Endothelial cell of umbilical vein (primary cell): ENCODE results near the gene ZNF143. TPM values are rescaled to one million over a fixed set of nuclear protein-coding genes. Genes with fewer than 3 reads are reported as not detected.

Experiments used
- BruUV-seq: library from RNA; stranded (reverse); fragments of 400-500 nt; replicated peaks from 2 replicates; lab custom pipeline; 2021; lab: Mats Ljungman, UMichigan
- CTCF ChIA-PET: fragments of 300-600, 350-600 bp; sonication (Branson Sonifier 250); formaldehyde crosslinking; loops from one replicate; lab custom pipeline; 2021; ENCODE audit warnings: antibody characterized with exemption, inconsistent platforms; lab: Charles Lee
- POLR2A ChIA-PET: fragments of 300-600, 350-600 bp; sonication (Branson Sonifier 250); formaldehyde crosslinking; loops from one replicate; lab custom pipeline; 2021; ENCODE audit warnings: antibody characterized with exemption, inconsistent platforms; lab: Charles Lee
- DNase-seq: peaks from one replicate; pipeline ENCODE4 v3.0.0-alpha.2; 2011; ENCODE audit warnings: low read depth, low spot score
- FAIRE-seq: peaks from 2 replicates; lab custom pipeline; 2011; peaks lifted over from hg19 to GRCh38; lab: Jason Lieb, UNC
- H2AFZ ChIP-seq: 2 replicates; pipeline ENCODE4 v1.6.0; 2012; ENCODE audit warnings: low read depth, low read length, control low read depth, inconsistent platforms
- H3K27ac ChIP-seq: 2 replicates; pipeline ENCODE4 v1.5.1; 2011; ENCODE audit warnings: low read depth, mild to moderate bottlenecking, control low read depth, low read length, moderate library complexity; ENCODE audit not compliant: insufficient read depth
- H3K27me3 ChIP-seq, 2 experiments: 2 replicates each; pipeline versions ENCODE4 v1.6.0 to v1.6.1; 2011; ENCODE audit warnings: low read length in 2 of 2, mixed read lengths in 1 of 2; ENCODE audit not compliant: control insufficient read depth in 2 of 2, insufficient read depth in 2 of 2
- H3K36me3 ChIP-seq, 2 experiments: 2 replicates in 1 of 2; 3 replicates in 1 of 2; pipeline ENCODE4 v1.5.1; 2011; ENCODE audit warnings: low read length in 2 of 2, mild to moderate bottlenecking in 1 of 2, moderate library complexity in 1 of 2; ENCODE audit not compliant: control insufficient read depth in 2 of 2, insufficient read depth in 2 of 2; ENCODE audit errors: extremely low read depth in 1 of 2
- H3K4me1 ChIP-seq: 3 replicates; pipeline ENCODE4 v1.5.1; 2011; ENCODE audit warnings: mild to moderate bottlenecking, low read length; ENCODE audit not compliant: control insufficient read depth, insufficient read depth; ENCODE audit errors: extremely low read depth
- H3K4me2 ChIP-seq: 2 replicates; pipeline ENCODE4 v1.6.1; 2011; ENCODE audit warnings: low read length, control low read depth, mixed read lengths; ENCODE audit not compliant: insufficient read depth
- H3K4me3 ChIP-seq, 3 experiments: fragments of 200-600 bp in 1 of 3; sonication (generic), shearing (Covaris generic) in 1 of 3; replicated peaks in 1 of 3; 2 replicates each; pipeline ENCODE4 v1.5.1; 2011 to 2016; ENCODE audit warnings: control low read depth in 3 of 3, low read length in 3 of 3, mild to moderate bottlenecking in 2 of 3, inconsistent platforms in 1 of 3, low read depth in 1 of 3, moderate library complexity in 1 of 3; ENCODE audit not compliant: insufficient read depth in 1 of 3
- H3K79me2 ChIP-seq: 2 replicates; pipeline ENCODE4 v1.6.0; 2012; ENCODE audit warnings: low read length, inconsistent platforms; ENCODE audit not compliant: control insufficient read depth, insufficient read depth
- H3K9ac ChIP-seq: replicated peaks from 2 replicates; pipeline ENCODE3; 2011; ENCODE audit warnings: low read length, control low read depth; ENCODE audit not compliant: insufficient read depth; ENCODE audit errors: extremely low read depth
- H3K9me1 ChIP-seq: replicated peaks from 3 replicates; pipeline ENCODE4 v1.6.0; 2011; ENCODE audit warnings: mild to moderate bottlenecking, low read length; ENCODE audit not compliant: control insufficient read depth, insufficient read depth; ENCODE audit errors: extremely low read depth
- H3K9me3 ChIP-seq: replicated peaks from 2 replicates; pipeline ENCODE4 v1.5.1; 2012; ENCODE audit warnings: low read length, inconsistent platforms; ENCODE audit not compliant: control insufficient read depth, insufficient read depth
- H4K20me1 ChIP-seq: replicated peaks from 2 replicates; pipeline ENCODE3; 2011; ENCODE audit warnings: mild to moderate bottlenecking, low read length; ENCODE audit not compliant: control insufficient read depth, insufficient read depth; ENCODE audit errors: extremely low read depth
- EZH2 ChIP-seq: IDR thresholded peaks from 2 replicates; pipeline ENCODE4 v1.6.1; 2012; ENCODE audit warnings: borderline replicate concordance, low read depth, mild to moderate bottlenecking, moderate library complexity, low read length, inconsistent platforms; ENCODE audit not compliant: severe bottlenecking
- FOS ChIP-seq: IDR thresholded peaks from 2 replicates; pipeline ENCODE4 v1.6.1; 2011; ENCODE audit warnings: mild to moderate bottlenecking, low read length, moderate library complexity, borderline replicate concordance; ENCODE audit not compliant: insufficient read depth
- GATA2 ChIP-seq: IDR thresholded peaks from 2 replicates; pipeline ENCODE4 v1.7.0; 2011; ENCODE audit warnings: low read depth, mild to moderate bottlenecking, moderate library complexity, mixed read lengths, low read length; ENCODE audit not compliant: insufficient read length, insufficient read depth
- JUN ChIP-seq: IDR thresholded peaks from 2 replicates; pipeline ENCODE4 v1.6.1; 2011; ENCODE audit warnings: borderline replicate concordance, low read depth; ENCODE audit not compliant: insufficient read length, insufficient read depth
- MYC ChIP-seq: IDR thresholded peaks from one replicate; pipeline ENCODE4 v1.6.1; 2011; ENCODE audit warnings: mild to moderate bottlenecking, low read depth, low read length
- POLR2A ChIP-seq: IDR thresholded peaks from 2 replicates; pipeline ENCODE4 v1.6.1; 2012; ENCODE audit warnings: low read depth, mild to moderate bottlenecking, control low read depth, low read length
- POLR2AphosphoS5 ChIP-seq: IDR thresholded peaks from 2 replicates; pipeline ENCODE4 v1.6.1; 2012; ENCODE audit warnings: low read depth, mild to moderate bottlenecking, control low read depth, low read length, moderate library complexity; ENCODE audit not compliant: insufficient read depth
- dilution Hi-C: fragments of 300-500 bp; cut with MboI; formaldehyde crosslinking; loops from one replicate; pipeline ENCODE4 v1.15.0; 2019; ENCODE audit warnings: low sequenced_read_pairs; ENCODE audit not compliant: extremely low pct_ligation_motif_present
- intact Hi-C: fragments of 100-400 bp; cut with micrococcal nuclease; formaldehyde crosslinking; loops from one replicate; pipeline ENCODE4 v1.10.0; 2022
- polyA plus RNA-seq, 4 experiments: library from polyadenylated mRNA; depleted of rRNA in 3 of 4; stranded (reverse) in 3 of 4; unstranded in 1 of 4; fragments of >200 nt; gene quantifications; 2 replicates each; pipeline versions ENCODE4 v1.2.1 to v1.2.3, GENCODE V29; 2011 to 2012; ENCODE audit warnings: missing spikeins in 1 of 4
- total RNA-seq: library from RNA; stranded (reverse); gene quantifications from 2 replicates; pipeline ENCODE4 v1.2.3, GENCODE V29; 2021
- TF ChIP-seq, protein P1 (sequence below), 2 donors: IDR thresholded peaks; 1 replicate in 1 of 2; 2 replicates in 1 of 2; pipeline ENCODE4 v1.5.1; 2011; ENCODE audit warnings: low read length in 2 of 2, mild to moderate bottlenecking in 2 of 2, moderate library complexity in 2 of 2, control low read depth in 1 of 2, inconsistent platforms in 1 of 2, low read depth in 1 of 2; ENCODE audit not compliant: insufficient read depth in 1 of 2; ENCODE audit errors: extremely low read depth in 1 of 2
- TF ChIP-seq, protein P2 (sequence below): IDR thresholded peaks from 2 replicates; pipeline ENCODE4 v1.6.1; 2011; ENCODE audit not compliant: insufficient read depth, insufficient read length

The ZNF143 gene
- total and polyA plus RNA-seq, 2 donors (not counting 3 experiments of a cell fraction or from before 2014, with no cell fraction given) = 19.0 to 29.8 TPM

- no peak overlapping the region for H2AFZ ChIP-seq
- peaks cover 15% of the 10 kb centered on the region for H3K4me1 ChIP-seq
- H3K4me2 ChIP-seq = peak overlapping the region; percentile 100
- H3K9ac ChIP-seq = peak overlapping the region; percentile 88
- H3K36me3 ChIP-seq = no peaks in the 10 kb centered on the region
- H3K79me2 ChIP-seq = peaks cover 42% of the 10 kb centered on the region
- H3K9me3 ChIP-seq = no peaks in the 10 kb centered on the region
- no peaks in the 10 kb centered on the region for H4K20me1 ChIP-seq
- no peak for TF ChIP-seq POLR2A
- TF ChIP-seq MYC = no peak
- no peak for TF ChIP-seq JUN
- TF ChIP-seq POLR2AphosphoS5 = no peak
- TF ChIP-seq, protein P1, sequence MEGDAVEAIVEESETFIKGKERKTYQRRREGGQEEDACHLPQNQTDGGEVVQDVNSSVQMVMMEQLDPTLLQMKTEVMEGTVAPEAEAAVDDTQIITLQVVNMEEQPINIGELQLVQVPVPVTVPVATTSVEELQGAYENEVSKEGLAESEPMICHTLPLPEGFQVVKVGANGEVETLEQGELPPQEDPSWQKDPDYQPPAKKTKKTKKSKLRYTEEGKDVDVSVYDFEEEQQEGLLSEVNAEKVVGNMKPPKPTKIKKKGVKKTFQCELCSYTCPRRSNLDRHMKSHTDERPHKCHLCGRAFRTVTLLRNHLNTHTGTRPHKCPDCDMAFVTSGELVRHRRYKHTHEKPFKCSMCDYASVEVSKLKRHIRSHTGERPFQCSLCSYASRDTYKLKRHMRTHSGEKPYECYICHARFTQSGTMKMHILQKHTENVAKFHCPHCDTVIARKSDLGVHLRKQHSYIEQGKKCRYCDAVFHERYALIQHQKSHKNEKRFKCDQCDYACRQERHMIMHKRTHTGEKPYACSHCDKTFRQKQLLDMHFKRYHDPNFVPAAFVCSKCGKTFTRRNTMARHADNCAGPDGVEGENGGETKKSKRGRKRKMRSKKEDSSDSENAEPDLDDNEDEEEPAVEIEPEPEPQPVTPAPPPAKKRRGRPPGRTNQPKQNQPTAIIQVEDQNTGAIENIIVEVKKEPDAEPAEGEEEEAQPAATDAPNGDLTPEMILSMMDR (IDR thresholded peaks at IDR 0.05; ENCODE audit: extremely low read depth in 1 of 2, insufficient read depth in 1 of 2, low read depth in 1 of 2, low read length in 2 of 2) = no peak
- TF ChIP-seq GATA2 = no peak
- TF ChIP-seq, protein P2, sequence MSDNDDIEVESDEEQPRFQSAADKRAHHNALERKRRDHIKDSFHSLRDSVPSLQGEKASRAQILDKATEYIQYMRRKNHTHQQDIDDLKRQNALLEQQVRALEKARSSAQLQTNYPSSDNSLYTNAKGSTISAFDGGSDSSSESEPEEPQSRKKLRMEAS = no peak
- no peak for TF ChIP-seq EZH2
- no peak for TF ChIP-seq FOS
- CTCF ChIA-PET = interaction anchor here (0.5 kb wide), 1 partner anchor 19 kb away, joined by 3 read pairs; no protein-coding TSS in a partner anchor
- H3K9me1 ChIP-seq = no peaks in the 10 kb centered on the region
- intact Hi-C loops (loop anchor here (5.0 kb wide), 1 partner anchor 270 kb away; no protein-coding TSS in a partner anchor), dilution Hi-C loops (no loop called here)
- peak overlapping the region; percentile 89 for H3K27ac ChIP-seq
- POLR2A ChIA-PET = interaction anchor here (1.0 kb wide), 1 partner anchor 268 kb away, joined by 4 read pairs; no protein-coding TSS in a partner anchor
- DNase-seq = no peak
- peak overlapping the region; percentile 49 to 93 (median 90) for H3K4me3 ChIP-seq
- no peaks in the 10 kb centered on the region for H3K27me3 ChIP-seq
- BruUV-seq = no TSS peak
- FAIRE-seq = no peak
Measured at GRCh38 chr11:9462172-9462799, 1.5 kb downstream of the ZNF143 start.
